NOMO-1 treated with dmso at 0.1 percent for 144 hours (cell line): ENCODE data around the gene COL9A3.

Experiments
- DNase-seq: peaks from one replicate; lab custom pipeline; 2025; ENCODE audit not compliant: unreplicated experiment; lab: John Stamatoyannopoulos, UW

The COL9A3 gene

GRCh38 chr20:62816884-62817873 lies at the start of gene COL9A3:
COL9A3 (plus strand) TSS chr20:62817050; CDS start chr20:62817065, 15 bp downstream.
- DNase-seq, result no peak

- no peak for DNase-seq
These were observed 48.7 kb upstream of the COL9A3 start for GRCh38 chr20:62768234-62768546.

GRCh38 chr20:62768551-62769287 lies 48.1 kb upstream of the COL9A3 start:
- no peak for DNase-seq

GRCh38 chr20:62769346-62770071 lies 47.3 kb upstream of the COL9A3 start:
- no peak for DNase-seq

- no peak for DNase-seq
These were observed 46.5 kb upstream of the COL9A3 start for GRCh38 chr20:62770111-62770910.

- DNase-seq, result no peak
These were observed 45.9 kb upstream of the COL9A3 start for GRCh38 chr20:62770916-62771315.

- no peak for DNase-seq
These were observed 45.3 kb upstream of the COL9A3 start for GRCh38 chr20:62771396-62772102.

GRCh38 chr20:62772103-62772611 lies 44.7 kb upstream of the COL9A3 start:
- no peak for DNase-seq

- no peak for DNase-seq
These were observed 44.2 kb upstream of the COL9A3 start for GRCh38 chr20:62772619-62772989.

GRCh38 chr20:62772990-62773844 lies 43.6 kb upstream of the COL9A3 start:
- no peak for DNase-seq

GRCh38 chr20:62773845-62774714 lies 42.8 kb upstream of the COL9A3 start:
- DNase-seq, result no peak

GRCh38 chr20:62774762-62775161 lies 42.1 kb upstream of the COL9A3 start:
- peak; percentile 61 for DNase-seq

- DNase-seq, result no peak
These were observed 41.6 kb upstream of the COL9A3 start for GRCh38 chr20:62775206-62775605.

GRCh38 chr20:62776035-62776691 lies 40.7 kb upstream of the COL9A3 start:
- no peak for DNase-seq

- no peak for DNase-seq
These were observed 39.9 kb upstream of the COL9A3 start for GRCh38 chr20:62776692-62777527.

- no peak for DNase-seq
These were observed 39.4 kb upstream of the COL9A3 start for GRCh38 chr20:62777528-62777830.

GRCh38 chr20:62778058-62778457 lies 38.8 kb upstream of the COL9A3 start:
- DNase-seq, result no peak
